ENCODE measurements around the gene SMIM41. TPM values are rescaled to one million over a fixed set of nuclear protein-coding genes. Genes with fewer than 3 reads are reported as not detected.

SMIM41 gene
- total RNA-seq, 1 donor: 0.27 TPM

DNA sequence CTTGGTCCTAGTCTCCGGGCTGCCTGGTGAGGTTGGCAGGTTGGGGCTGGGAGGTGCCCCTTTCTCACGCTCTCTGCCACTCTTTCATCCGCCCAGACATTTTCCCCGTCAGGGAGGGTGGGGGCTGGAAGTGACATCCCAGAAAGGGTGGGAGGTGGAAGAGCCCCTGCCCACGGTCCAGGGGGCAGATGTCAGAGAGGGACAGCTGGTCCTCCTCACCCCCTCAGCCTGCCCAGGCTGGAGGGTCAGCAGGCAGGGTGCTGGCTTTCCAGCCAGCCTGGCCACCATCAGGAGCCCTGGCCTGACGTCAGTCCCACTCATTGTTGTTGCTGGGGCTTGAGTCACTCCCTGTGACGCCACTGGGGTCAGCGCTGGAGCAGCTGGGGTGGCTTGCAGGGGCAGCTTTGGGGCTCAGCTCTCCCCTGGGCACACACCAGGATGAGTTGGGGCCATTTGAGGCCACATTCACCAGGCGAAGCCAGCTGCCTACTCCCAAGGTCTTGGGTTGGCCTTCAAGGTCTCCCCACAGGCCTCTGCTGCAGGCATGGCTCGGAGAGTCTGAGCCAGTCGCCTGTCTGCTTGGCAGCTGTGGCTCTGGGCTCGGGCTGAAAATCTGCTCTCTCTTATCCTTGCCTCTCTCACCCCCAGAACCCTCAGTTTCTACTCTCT, 15.4 kb upstream of the SMIM41 start:
- no peak for TF ChIP-seq CTCF (IDR thresholded peaks at IDR 0.05; ENCODE audit: insufficient read depth, low read length)
- peak; percentile 92 for DNase-seq (ENCODE audit: low read depth)
- H3K4me3 ChIP-seq (ENCODE audit: low read depth, low read length): no peak overlapping the region

DNA sequence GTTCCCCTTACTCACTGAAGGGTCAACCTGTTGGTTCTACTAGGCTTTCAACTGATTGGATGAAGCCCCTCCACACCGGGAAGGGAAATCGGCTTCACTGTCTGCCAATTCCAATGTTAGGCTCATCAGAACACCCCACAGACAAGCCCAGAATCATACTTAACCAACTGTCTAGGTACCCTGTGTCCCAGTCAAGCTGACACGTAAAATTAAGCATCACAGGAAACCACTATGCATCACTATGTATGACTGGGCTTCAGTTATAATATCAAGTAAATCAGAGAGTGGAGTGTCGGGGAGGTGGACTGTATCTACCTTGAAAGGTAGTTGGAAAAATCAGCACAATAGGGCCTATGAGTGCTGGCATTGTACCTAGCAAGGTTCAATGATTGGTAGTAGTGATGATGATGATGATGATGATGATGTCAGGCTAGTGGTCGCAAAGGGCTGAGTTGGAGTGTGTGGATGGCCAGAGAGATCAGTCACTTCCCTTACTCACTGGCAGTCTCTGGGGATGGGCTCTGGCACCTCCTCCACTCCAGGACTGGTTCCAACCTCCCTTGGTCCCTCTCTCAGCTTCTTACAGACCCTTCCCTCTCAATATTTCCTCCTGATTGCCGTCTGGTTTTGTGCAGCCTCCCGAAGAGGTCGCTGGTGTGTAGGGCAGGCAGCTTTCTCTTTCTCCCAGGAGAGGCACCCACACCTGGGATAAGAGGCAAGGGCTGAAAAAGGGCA, 13.0 kb upstream of the SMIM41 start:
- no peak for TF ChIP-seq CTCF (IDR thresholded peaks at IDR 0.05; ENCODE audit: insufficient read depth, low read length)
- no peak for DNase-seq (ENCODE audit: low read depth)
- H3K4me3 ChIP-seq (ENCODE audit: low read depth, low read length): no peak overlapping the region

DNA sequence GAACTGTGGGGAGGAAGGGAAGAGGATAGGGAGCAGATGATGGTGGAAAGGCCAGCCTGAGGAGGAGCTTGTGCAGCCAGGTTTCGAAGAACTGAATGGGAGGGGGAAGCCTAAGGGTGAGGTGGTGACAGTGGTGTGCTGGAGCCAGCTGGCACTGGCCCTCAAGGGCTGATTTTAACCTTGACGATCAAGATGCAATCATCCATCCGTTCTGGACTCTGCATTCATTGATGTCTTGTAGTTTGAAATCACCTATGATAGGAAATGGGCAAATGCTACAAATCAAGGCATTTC, 12.5 kb upstream of the SMIM41 start:
- no peak for TF ChIP-seq CTCF (IDR thresholded peaks at IDR 0.05; ENCODE audit: insufficient read depth, low read length)
- no peak overlapping the region for H3K4me3 ChIP-seq (ENCODE audit: low read depth, low read length)

DNA sequence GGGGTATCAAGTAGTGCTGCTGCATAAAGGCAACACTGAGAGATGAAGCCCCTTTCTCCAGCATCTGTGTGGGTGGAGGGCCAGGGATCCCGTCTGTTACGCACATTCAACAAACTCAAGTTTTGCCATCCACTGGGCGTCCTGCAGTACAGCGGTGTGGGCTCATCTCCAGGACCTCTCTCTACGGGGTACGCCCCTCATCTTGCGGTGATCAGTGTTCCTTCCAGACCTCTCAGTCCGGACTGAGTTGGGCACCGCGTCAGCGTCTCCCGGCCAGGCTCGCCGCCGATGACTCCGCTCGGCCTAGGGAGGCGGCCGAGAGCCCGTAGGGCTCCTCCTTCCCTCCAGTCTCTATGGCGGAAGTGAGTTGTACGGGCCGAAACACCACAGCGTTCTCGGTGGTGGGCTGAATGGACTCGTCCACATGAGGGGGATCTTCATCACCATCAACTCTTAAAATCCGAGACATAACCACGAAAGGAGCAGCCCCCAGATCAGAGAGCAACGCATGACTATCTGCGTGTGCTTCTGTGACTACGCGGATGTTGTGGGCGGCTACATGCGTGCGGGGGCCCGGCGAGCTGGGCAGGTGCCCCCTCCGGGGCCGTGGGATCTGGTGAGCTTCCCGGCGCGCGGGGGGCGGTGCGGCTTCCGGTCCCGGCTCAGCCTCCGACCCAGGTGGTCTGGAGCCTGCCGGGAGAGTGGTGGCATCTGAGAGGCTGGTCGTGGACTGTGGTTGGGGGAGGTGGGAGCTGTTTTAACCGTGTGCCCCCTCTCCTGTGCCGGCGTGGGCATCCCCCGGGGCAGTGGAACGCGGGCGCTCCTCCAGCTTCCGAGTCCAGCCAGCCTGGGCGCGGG, 9.9 kb upstream of the SMIM41 start, which contains the start of gene ATG101:
Gene ATG101 (plus strand): TSS at position 652 of the 858 bp plus-strand sequence. CDS start 3,673 bp downstream, outside the sequence.
- H3K4me3 ChIP-seq (ENCODE audit: low read depth, low read length): peak within 1 kb of the TSS; percentile 99
- DNase-seq (ENCODE audit: low read depth): peak; percentile 97
- TF ChIP-seq CTCF (IDR thresholded peaks at IDR 0.05; ENCODE audit: insufficient read depth, low read length): peak; percentile 67

More for the DNA sequence above, 12.5 kb upstream of the SMIM41 start:
- no peak for DNase-seq (ENCODE audit: low read depth)

GRCh38 chr12:52070185-52070925, 9.1 kb upstream of the SMIM41 start:
- TF ChIP-seq CTCF (IDR thresholded peaks at IDR 0.05; ENCODE audit: insufficient read depth, low read length): no peak
- DNase-seq (ENCODE audit: low read depth): peak; percentile 27
- peak overlapping the region; percentile 99 for H3K4me3 ChIP-seq (ENCODE audit: low read depth, low read length)
